Activated CD4-positive, alpha-beta memory T cell treated with anti-CD3 and anti-CD28 coated beads for 36 hours (primary cell): Measurements from ENCODE around the gene POLG. TPM values are rescaled to one million over a fixed set of nuclear protein-coding genes. Genes with fewer than 3 reads are reported as not detected.

Experiments used
- CTCF ChIA-PET: fragments of 350-600 bp; sonication (Branson Sonifier 250); formaldehyde crosslinking; loops from one replicate; lab custom pipeline; 2021; ENCODE audit warnings: antibody characterized with exemption, inconsistent platforms; lab: Charles Lee
- POLR2A ChIA-PET: fragments of 350-600 bp; sonication (Branson Sonifier 250); formaldehyde crosslinking; loops from one replicate; lab custom pipeline; 2021; ENCODE audit warnings: antibody characterized with exemption; lab: Charles Lee
- DNase-seq: peaks from one replicate; pipeline ENCODE4 v3.0.0-alpha.2; 2020
- H3K27ac Mint-ChIP-seq: one replicate; pipeline ENCODE4 v1.8.0; 2021; ENCODE audit warnings: mixed read lengths
- H3K27me3 Mint-ChIP-seq: one replicate; pipeline ENCODE4 v1.8.0; 2021; ENCODE audit warnings: mixed read lengths
- H3K36me3 Mint-ChIP-seq: one replicate; pipeline ENCODE4 v1.8.0; 2021; ENCODE audit warnings: mixed read lengths
- H3K4me1 Mint-ChIP-seq: one replicate; pipeline ENCODE4 v1.8.0; 2021; ENCODE audit warnings: low read depth, mixed read lengths
- H3K4me3 Mint-ChIP-seq: one replicate; pipeline ENCODE4 v1.8.0; 2021; ENCODE audit warnings: mild to moderate bottlenecking, mixed read lengths
- H3K9me3 Mint-ChIP-seq: one replicate; pipeline ENCODE4 v1.8.0; 2021; ENCODE audit warnings: mixed read lengths
- intact Hi-C: fragments of 100-400 bp; cut with micrococcal nuclease; formaldehyde crosslinking; loops from one replicate; pipeline ENCODE4 v1.15.1; 2023
- total RNA-seq, 2 experiments: library from RNA; stranded (reverse); gene quantifications; one replicate each; pipeline ENCODE4 v1.2.3, GENCODE V29; 2021

POLG gene
- total RNA-seq, 2 experiments from 2014 or later: 94.8 to 97.4 TPM

- no peak for DNase-seq
- H3K4me3 Mint-ChIP-seq: no peak overlapping the region
- H3K27ac Mint-ChIP-seq: no peak overlapping the region
- ChIA-PET CTCF (interaction anchor here (1.2 to 6.6 kb wide), 4 partner anchors 18 to 171 kb away, joined by 4 to 57 read pairs (median 5); no protein-coding TSS in a partner anchor), POLR2A (interaction anchor here (1.1 to 1.2 kb wide), 2 partner anchors 13 to 15 kb away, joined by 3 read pairs; no protein-coding TSS in a partner anchor)
- no peaks in the 10 kb centered on the region for H3K36me3 Mint-ChIP-seq
- H3K4me1 Mint-ChIP-seq: peaks cover 5% of the 10 kb centered on the region
- intact Hi-C loops: loop anchor here (2.0 kb wide), 1 partner anchor 30 kb away; no protein-coding TSS in a partner anchor
- no peaks in the 10 kb centered on the region for H3K9me3 Mint-ChIP-seq
- peaks cover 75% of the 10 kb centered on the region for H3K27me3 Mint-ChIP-seq
Observed at GRCh38 chr15:89377024-89377841, 42.6 kb upstream of the POLG start.

GRCh38 chr15:89376388-89376787, 41.8 kb upstream of the POLG start:
- ChIA-PET POLR2A (no interaction called here), CTCF (interaction anchor here (1.0 to 6.6 kb wide), 4 partner anchors 17 to 170 kb away, joined by 4 to 57 read pairs (median 5); no protein-coding TSS in a partner anchor)
- intact Hi-C loops: loop anchor here (2.0 kb wide), 1 partner anchor 30 kb away; no protein-coding TSS in a partner anchor
- Mint-ChIP-seq H3K4me3 (no peak overlapping the region), H3K9me3 (no peaks in the 10 kb centered on the region), H3K36me3 (no peaks in the 10 kb centered on the region), H3K27ac (no peak overlapping the region), H3K4me1 (peaks cover 6% of the 10 kb centered on the region), H3K27me3 (peaks cover 74% of the 10 kb centered on the region)
- no peak for DNase-seq

GRCh38 chr15:89375093-89376005, 40.7 kb upstream of the POLG start:
- peaks cover 8% of the 10 kb centered on the region for H3K4me1 Mint-ChIP-seq

GRCh38 chr15:89374086-89374981, 39.7 kb upstream of the POLG start:
- no peak overlapping the region for H3K4me3 Mint-ChIP-seq
- ChIA-PET POLR2A (no interaction called here), CTCF (interaction anchor here (1.0 to 6.6 kb wide), 3 partner anchors 15 to 43 kb away, joined by 3 to 57 read pairs (median 4); no protein-coding TSS in a partner anchor)
- H3K36me3 Mint-ChIP-seq: no peaks in the 10 kb centered on the region
- no peak overlapping the region for H3K27ac Mint-ChIP-seq
- H3K4me1 Mint-ChIP-seq: peaks cover 8% of the 10 kb centered on the region
- H3K27me3 Mint-ChIP-seq: peaks cover 70% of the 10 kb centered on the region
- DNase-seq: no peak
- H3K9me3 Mint-ChIP-seq: no peaks in the 10 kb centered on the region
- intact Hi-C loops: no loop called here

More at GRCh38 chr15:89375093-89376005, 40.7 kb upstream of the POLG start:
- Mint-ChIP-seq H3K27me3 (peaks cover 72% of the 10 kb centered on the region), H3K9me3 (no peaks in the 10 kb centered on the region), H3K4me3 (no peak overlapping the region), H3K27ac (no peak overlapping the region), H3K36me3 (no peaks in the 10 kb centered on the region)
- intact Hi-C loops: loop anchor here (2.0 kb wide), 1 partner anchor 31 kb away; no protein-coding TSS in a partner anchor
- no peak for DNase-seq
- POLR2A ChIA-PET: no interaction called here
- CTCF ChIA-PET: interaction anchor here (1.0 to 6.6 kb wide), 5 partner anchors 16 to 55 kb away, joined by 3 to 57 read pairs (median 4); no protein-coding TSS in a partner anchor

- no peaks in the 10 kb centered on the region for H3K36me3 Mint-ChIP-seq
- POLR2A ChIA-PET: no interaction called here
Observed at GRCh38 chr15:89372069-89372935, 37.7 kb upstream of the POLG start.

GRCh38 chr15:89371228-89372044, 36.8 kb upstream of the POLG start:
- H3K4me3 Mint-ChIP-seq: no peak overlapping the region
- POLR2A ChIA-PET: no interaction called here

More at GRCh38 chr15:89372069-89372935, 37.7 kb upstream of the POLG start:
- Mint-ChIP-seq H3K4me1 (peaks cover 6% of the 10 kb centered on the region), H3K27ac (no peak overlapping the region), H3K9me3 (no peaks in the 10 kb centered on the region), H3K27me3 (peaks cover 68% of the 10 kb centered on the region), H3K4me3 (no peak overlapping the region)
- CTCF ChIA-PET: interaction anchor here (1.1 to 2.7 kb wide), 3 partner anchors 12 to 58 kb away, joined by 3 to 13 read pairs (median 3); no protein-coding TSS in a partner anchor
- intact Hi-C loops: no loop called here
- DNase-seq: no peak

GRCh38 chr15:89370978-89371227, 36.3 kb upstream of the POLG start:
- peaks cover 70% of the 10 kb centered on the region for H3K27me3 Mint-ChIP-seq
- H3K27ac Mint-ChIP-seq: no peak overlapping the region
- intact Hi-C loops: no loop called here
- no peaks in the 10 kb centered on the region for H3K36me3 Mint-ChIP-seq
- no peaks in the 10 kb centered on the region for H3K9me3 Mint-ChIP-seq
- ChIA-PET POLR2A (no interaction called here), CTCF (interaction anchor here (2.7 kb wide), 1 partner anchor 12 kb away, joined by 13 read pairs; no protein-coding TSS in a partner anchor)
- no peak for DNase-seq
- no peak overlapping the region for H3K4me3 Mint-ChIP-seq
- H3K4me1 Mint-ChIP-seq: peaks cover 13% of the 10 kb centered on the region

More at GRCh38 chr15:89371228-89372044, 36.8 kb upstream of the POLG start:
- Mint-ChIP-seq H3K4me1 (peaks cover 12% of the 10 kb centered on the region), H3K27ac (no peak overlapping the region), H3K27me3 (peaks cover 68% of the 10 kb centered on the region), H3K9me3 (no peaks in the 10 kb centered on the region), H3K36me3 (no peaks in the 10 kb centered on the region)
- no peak for DNase-seq
- intact Hi-C loops: no loop called here
- CTCF ChIA-PET: interaction anchor here (2.7 kb wide), 1 partner anchor 13 kb away, joined by 13 read pairs; no protein-coding TSS in a partner anchor

- H3K9me3 Mint-ChIP-seq: no peaks in the 10 kb centered on the region
- ChIA-PET CTCF (interaction anchor here (2.7 to 3.6 kb wide), 2 partner anchors 12 kb away, joined by 13 to 35 read pairs; no protein-coding TSS in a partner anchor), POLR2A (interaction anchor here (1.0 kb wide), 1 partner anchor 37 kb away, joined by 3 read pairs; no protein-coding TSS in a partner anchor)
- intact Hi-C loops: no loop called here
- H3K36me3 Mint-ChIP-seq: no peaks in the 10 kb centered on the region
- H3K27ac Mint-ChIP-seq: no peak overlapping the region
- H3K4me3 Mint-ChIP-seq: no peak overlapping the region
- no peak for DNase-seq
- peaks cover 69% of the 10 kb centered on the region for H3K27me3 Mint-ChIP-seq
- peaks cover 13% of the 10 kb centered on the region for H3K4me1 Mint-ChIP-seq
Observed at GRCh38 chr15:89370120-89370977, 35.7 kb upstream of the POLG start.

GRCh38 chr15:89369341-89369947, 34.8 kb upstream of the POLG start:
- H3K27ac Mint-ChIP-seq: no peak overlapping the region
- no peak for DNase-seq
- ChIA-PET POLR2A (interaction anchor here (1.0 kb wide), 1 partner anchor 38 kb away, joined by 3 read pairs; no protein-coding TSS in a partner anchor), CTCF (interaction anchor here (3.6 kb wide), 1 partner anchor 11 kb away, joined by 35 read pairs; no protein-coding TSS in a partner anchor)
- H3K9me3 Mint-ChIP-seq: no peaks in the 10 kb centered on the region
- peaks cover 13% of the 10 kb centered on the region for H3K4me1 Mint-ChIP-seq
- H3K36me3 Mint-ChIP-seq: no peaks in the 10 kb centered on the region
- intact Hi-C loops: no loop called here
- no peak overlapping the region for H3K4me3 Mint-ChIP-seq
- peaks cover 70% of the 10 kb centered on the region for H3K27me3 Mint-ChIP-seq
